LNCAP (cell line): ENCODE measurements around the gene HMGXB4.

Source experiments
- TF ChIP-seq, protein P1 (sequence below): fragments of 450-650 bp; IDR thresholded peaks from 2 replicates; pipeline ENCODE4 v1.5.1; 2017; ENCODE audit warnings: mild to moderate bottlenecking

Gene HMGXB4

DNA sequence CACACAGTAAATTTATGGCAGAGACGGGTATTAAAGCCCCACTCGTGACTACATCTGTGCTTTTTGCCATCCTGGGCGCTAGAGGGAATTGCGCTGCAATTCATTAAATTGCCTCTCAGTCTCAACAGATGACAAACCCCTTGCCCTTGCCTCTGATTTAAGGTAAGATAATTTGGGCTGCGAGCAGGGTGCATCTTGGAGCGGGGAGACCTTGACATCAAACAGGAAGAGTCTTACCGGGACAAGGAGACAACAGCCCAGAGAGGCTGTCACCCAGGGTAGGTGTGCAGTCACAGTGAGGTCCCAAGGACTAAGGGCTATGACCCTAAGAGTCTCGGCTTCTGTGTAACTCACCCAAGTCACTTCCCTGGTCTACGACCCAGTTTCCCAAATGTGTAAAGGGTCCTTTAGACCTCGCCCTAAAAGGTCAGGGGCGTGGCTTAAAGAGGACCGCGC, 42.0 kb downstream of the HMGXB4 start:
- TF ChIP-seq, protein P1, sequence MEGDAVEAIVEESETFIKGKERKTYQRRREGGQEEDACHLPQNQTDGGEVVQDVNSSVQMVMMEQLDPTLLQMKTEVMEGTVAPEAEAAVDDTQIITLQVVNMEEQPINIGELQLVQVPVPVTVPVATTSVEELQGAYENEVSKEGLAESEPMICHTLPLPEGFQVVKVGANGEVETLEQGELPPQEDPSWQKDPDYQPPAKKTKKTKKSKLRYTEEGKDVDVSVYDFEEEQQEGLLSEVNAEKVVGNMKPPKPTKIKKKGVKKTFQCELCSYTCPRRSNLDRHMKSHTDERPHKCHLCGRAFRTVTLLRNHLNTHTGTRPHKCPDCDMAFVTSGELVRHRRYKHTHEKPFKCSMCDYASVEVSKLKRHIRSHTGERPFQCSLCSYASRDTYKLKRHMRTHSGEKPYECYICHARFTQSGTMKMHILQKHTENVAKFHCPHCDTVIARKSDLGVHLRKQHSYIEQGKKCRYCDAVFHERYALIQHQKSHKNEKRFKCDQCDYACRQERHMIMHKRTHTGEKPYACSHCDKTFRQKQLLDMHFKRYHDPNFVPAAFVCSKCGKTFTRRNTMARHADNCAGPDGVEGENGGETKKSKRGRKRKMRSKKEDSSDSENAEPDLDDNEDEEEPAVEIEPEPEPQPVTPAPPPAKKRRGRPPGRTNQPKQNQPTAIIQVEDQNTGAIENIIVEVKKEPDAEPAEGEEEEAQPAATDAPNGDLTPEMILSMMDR: no peak

DNA sequence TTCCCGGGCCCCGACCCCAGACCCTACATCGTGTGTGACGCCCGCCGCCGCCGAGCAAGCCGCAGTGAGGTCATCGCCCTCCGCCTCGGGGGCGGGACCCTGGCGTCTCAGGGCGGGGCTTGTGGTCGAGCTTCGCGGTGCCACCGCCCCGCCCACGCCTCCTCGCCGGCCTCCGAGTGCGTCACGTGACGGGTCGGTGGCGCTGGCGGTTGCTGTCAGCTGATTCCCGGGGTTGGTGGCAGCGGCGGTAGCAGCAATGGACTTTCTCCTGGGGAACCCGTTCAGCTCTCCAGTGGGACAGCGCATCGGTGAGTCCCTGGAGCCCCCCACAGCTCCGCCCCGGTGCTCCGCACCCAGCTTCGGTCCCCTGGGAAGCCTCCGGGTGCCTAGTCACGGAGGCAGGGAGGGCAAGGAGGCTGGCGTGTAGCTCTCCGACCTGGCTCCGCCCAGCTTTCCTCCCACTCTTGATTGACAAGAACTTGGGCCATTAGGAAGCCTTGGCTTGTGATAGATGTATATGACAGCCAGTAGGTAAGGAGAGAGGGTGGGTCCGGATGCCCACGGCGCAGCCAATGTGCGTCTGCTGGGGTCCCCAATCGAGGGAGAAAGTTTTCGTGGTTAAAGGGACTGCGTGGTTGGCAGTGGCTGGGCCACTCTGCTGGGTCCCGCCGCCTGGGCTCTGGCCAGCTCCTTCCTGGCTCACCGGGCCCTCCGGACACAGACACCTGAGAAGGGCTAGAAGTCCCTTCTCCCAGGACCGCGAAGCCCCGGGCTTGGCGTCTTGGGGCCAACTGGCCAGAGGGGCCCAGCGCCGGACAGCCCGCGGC, 42.6 kb downstream of the HMGXB4 start, which contains the start of gene TOM1:
TSS of gene TOM1 (plus strand) at position 222 of the 827 bp plus-strand sequence. CDS start at position 257, 35 bp downstream.
- TF ChIP-seq, protein P1: no peak

DNA sequence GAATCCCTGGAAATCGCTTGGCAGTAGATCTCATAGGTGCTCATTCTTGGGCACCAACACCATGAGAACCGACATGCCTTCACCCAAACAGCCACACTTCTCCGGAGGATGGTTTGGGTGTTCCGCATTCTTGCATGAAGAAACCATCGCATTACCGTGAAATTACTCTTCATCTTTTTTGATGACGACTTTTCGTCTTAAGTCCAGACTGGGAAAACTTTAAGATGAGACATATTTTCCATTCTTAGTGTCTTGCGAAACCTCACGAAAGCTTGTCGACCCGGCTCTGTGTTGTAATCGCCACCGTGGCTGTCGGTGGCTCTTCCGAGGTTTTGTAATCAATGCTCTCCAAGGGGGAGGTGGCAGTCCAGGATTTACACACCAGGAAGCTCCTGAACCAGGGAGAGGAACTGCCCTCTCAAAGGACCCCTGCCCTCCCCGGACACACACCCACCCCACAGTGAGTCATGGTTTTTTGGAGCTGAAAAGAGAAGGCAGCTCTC, 44.1 kb downstream of the HMGXB4 start:
- TF ChIP-seq, protein P1: no peak

DNA sequence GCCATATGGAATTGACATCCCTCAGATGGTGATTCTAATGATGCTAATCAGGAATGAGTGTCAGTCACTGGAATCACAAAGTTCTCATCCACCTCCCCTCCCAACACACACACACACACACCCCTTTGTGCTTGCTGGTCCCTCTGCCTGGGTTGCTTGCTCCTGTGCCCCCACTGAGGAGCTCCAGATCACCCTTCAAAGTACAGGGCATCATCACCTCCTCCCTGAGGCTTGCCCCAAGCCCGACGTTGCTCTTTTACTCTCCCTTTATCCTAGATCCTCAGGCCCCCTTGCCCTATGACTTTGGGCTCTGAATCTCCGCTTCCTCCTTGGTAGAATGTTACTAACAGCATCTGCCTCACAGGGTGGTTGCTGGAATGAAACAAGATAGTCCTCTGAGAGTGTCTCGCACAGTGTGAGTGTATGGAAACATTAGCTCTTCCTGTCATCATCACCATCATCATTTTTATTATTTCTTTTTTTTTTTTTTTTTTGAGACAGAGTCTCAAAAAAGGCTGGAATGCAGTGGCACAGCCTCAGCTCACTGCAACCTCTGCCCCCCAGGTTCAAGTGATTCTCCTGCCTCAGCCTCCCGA, 45.8 kb downstream of the HMGXB4 start:
- TF ChIP-seq, protein P1: no peak

DNA sequence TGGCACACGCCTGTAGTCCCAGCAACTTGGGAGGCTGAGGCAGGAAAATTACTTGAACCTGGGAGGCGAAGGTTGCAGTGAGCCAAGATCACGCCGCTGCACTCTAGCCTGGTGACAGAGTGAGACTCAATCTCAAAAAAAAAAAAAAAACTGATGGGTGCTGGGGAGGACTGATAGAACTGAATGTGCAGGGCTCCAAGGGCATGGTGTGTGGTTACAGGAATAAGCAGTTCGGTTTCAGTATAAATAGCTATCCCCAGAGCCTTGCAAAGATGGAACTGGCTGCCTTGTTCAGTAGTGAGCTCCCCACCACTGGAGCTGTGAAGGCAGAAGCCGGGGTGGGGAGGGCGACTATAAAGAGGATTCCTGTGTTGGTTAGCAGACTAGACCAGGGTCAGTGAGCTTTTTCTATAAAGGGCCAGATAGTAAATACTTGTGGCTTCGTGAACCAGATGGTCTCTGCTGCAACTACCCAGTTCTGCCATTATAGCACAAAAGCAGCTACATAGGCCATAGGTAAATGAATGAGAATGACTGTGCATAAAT, 48.3 kb downstream of the HMGXB4 start:
- TF ChIP-seq, protein P1: no peak

DNA sequence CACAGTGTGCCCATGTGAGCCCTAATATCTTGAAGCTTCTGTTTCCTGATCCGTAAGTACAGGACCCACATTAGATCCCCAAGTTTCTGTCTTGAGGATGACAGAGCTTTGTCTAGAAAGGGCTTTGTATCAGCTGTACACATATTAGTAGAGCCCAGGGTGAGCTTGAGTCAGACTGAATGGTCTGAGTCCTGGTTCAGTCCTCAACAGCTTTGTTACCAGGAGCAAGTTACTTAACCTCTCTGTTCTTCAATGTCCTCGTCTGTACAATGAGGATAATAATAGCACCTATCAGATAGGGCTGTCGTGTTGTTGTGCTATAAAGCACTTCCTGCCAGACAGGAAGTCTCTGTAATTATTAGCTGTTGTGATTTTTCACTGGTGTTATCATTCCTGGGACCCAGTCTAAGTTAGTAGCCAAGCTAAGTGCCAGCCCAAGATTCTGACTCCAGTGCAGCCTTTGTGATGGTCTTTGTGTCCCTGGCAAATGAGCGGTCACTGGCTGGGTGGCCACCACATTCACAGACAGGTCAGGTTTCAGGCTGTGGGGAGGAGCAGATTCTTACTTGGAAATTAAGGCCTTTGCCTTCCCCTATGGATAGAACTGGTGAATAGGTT, 49.2 kb downstream of the HMGXB4 start:
- TF ChIP-seq, protein P1: no peak

DNA sequence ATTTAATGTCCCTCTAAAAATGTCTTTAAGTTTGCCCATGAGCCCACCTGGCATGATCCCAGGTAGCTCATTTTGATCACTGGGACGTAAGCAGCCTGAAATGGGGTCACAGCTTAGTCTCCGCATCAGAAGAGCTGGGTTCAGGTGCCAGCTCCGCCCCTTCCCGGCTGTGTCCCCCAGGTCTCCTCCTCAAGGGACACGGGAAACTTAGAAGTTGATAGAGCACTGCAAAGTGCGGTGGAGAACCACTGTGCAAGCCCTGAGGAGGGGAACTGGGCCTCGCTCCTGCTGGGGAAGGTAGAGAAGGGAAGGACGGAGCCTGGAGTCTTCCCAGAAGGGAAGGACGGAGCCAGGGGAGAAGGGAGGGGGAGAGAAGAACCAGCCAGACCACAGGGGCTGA, 50.1 kb downstream of the HMGXB4 start:
- TF ChIP-seq, protein P1: no peak
